Measurements from ENCODE around the gene CDC45. TPM values are rescaled to one million over a fixed set of nuclear protein-coding genes. Genes with fewer than 3 reads are reported as not detected.

Gene CDC45
- total RNA-seq, 1 experiment from 2014 or later: 29.1 TPM

GRCh38 chr22:19430890-19431541, 48.7 kb upstream of the CDC45 start:
- ChIA-PET POLR2A (ENCODE audit: unreplicated experiment) (interaction anchor here (0.7 kb wide), 1 partner anchor 248 kb away, joined by 3 read pairs; no protein-coding TSS in a partner anchor), CTCF (no interaction called here)
- Histone ChIP-seq H3K9me3 (ENCODE audit: insufficient read depth, low read depth) (no peaks in the 10 kb centered on the region), H3K4me2 (peak overlapping the region; percentile 86), H3K79me2 (ENCODE audit: low read depth) (peaks cover 51% of the 10 kb centered on the region), H3K4me3 (peak overlapping the region; percentile 73), H3K4me1 (replicated peaks; ENCODE audit: insufficient read depth) (peaks cover 8% of the 10 kb centered on the region), H2AFZ (peak overlapping the region; percentile 71), H3F3A (ENCODE audit: insufficient read depth, low read depth) (no peaks in the 10 kb centered on the region), H3K36me3 (ENCODE audit: low read depth) (no peaks in the 10 kb centered on the region), H3K27ac (no peak overlapping the region), H3K9me2 (ENCODE audit: insufficient read depth) (no peaks in the 10 kb centered on the region), H4K20me1 (ENCODE audit: insufficient read depth) (peaks cover 22% of the 10 kb centered on the region; the same call in 1 of the 2 replicates), H3K27me3 (ENCODE audit: insufficient read depth, low read depth) (no peaks in the 10 kb centered on the region)
- intact Hi-C loops (cut with micrococcal nuclease; ENCODE audit: unreplicated experiment): no loop called here
- TF ChIP-seq, protein P1, sequence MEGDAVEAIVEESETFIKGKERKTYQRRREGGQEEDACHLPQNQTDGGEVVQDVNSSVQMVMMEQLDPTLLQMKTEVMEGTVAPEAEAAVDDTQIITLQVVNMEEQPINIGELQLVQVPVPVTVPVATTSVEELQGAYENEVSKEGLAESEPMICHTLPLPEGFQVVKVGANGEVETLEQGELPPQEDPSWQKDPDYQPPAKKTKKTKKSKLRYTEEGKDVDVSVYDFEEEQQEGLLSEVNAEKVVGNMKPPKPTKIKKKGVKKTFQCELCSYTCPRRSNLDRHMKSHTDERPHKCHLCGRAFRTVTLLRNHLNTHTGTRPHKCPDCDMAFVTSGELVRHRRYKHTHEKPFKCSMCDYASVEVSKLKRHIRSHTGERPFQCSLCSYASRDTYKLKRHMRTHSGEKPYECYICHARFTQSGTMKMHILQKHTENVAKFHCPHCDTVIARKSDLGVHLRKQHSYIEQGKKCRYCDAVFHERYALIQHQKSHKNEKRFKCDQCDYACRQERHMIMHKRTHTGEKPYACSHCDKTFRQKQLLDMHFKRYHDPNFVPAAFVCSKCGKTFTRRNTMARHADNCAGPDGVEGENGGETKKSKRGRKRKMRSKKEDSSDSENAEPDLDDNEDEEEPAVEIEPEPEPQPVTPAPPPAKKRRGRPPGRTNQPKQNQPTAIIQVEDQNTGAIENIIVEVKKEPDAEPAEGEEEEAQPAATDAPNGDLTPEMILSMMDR (conservative IDR thresholded peaks at IDR 0.05): no peak
- no peak for TF ChIP-seq EZH2 (IDR thresholded peaks at IDR 0.05; ENCODE audit: low read depth)
- DNase-seq: peak in 1 of 2 experiments; percentile 6
- no TSS peak for BruUV-seq (replicated peaks)

GRCh38 chr22:19431649-19432132, 48.0 kb upstream of the CDC45 start, which contains the start of gene HIRA:
HIRA (minus strand) TSS chr22:19431733; CDS start chr22:19431476, 257 bp downstream.
- intact Hi-C loops (cut with micrococcal nuclease; ENCODE audit: unreplicated experiment): loop anchor here (2.0 kb wide), 1 partner anchor 253 kb away; the partner anchor contains the start of gene SLC25A1
- Histone ChIP-seq H3K4me1 (replicated peaks; ENCODE audit: insufficient read depth) (peaks cover 8% of the 10 kb centered on the region), H3K9me2 (ENCODE audit: insufficient read depth) (no peaks in the 10 kb centered on the region), H3K4me3 (peak within 1 kb of the TSS; percentile 97), H3K27ac (peak within 1 kb of the TSS; percentile 63; the same call in 1 of the 2 replicates), H3K27me3 (ENCODE audit: insufficient read depth, low read depth) (no peaks in the 10 kb centered on the region), H3K9me3 (ENCODE audit: insufficient read depth, low read depth) (no peaks in the 10 kb centered on the region), H4K20me1 (ENCODE audit: insufficient read depth) (peaks cover 22% of the 10 kb centered on the region; the same call in 1 of the 2 replicates), H2AFZ (peak within 1 kb of the TSS; percentile 88), H3K36me3 (ENCODE audit: low read depth) (no peaks in the 10 kb centered on the region), H3K79me2 (ENCODE audit: low read depth) (peaks cover 46% of the 10 kb centered on the region), H3K4me2 (peak within 1 kb of the TSS; percentile 86), H3F3A (ENCODE audit: insufficient read depth, low read depth) (no peaks in the 10 kb centered on the region)
- peak; percentile 60 to 75 for DNase-seq
- ChIA-PET CTCF (no interaction called here), POLR2A (ENCODE audit: unreplicated experiment) (interaction anchor here (0.7 kb wide), 1 partner anchor 249 kb away, joined by 3 read pairs; no protein-coding TSS in a partner anchor)
- no peak for TF ChIP-seq EZH2 (IDR thresholded peaks at IDR 0.05; ENCODE audit: low read depth)
- TF ChIP-seq, protein P1 (conservative IDR thresholded peaks at IDR 0.05): no peak
- BruUV-seq (replicated peaks): no TSS peak

GRCh38 chr22:19432133-19432851, 47.4 kb upstream of the CDC45 start, which contains the start of gene MRPL40:
MRPL40 (plus strand) TSS chr22:19432545; CDS start chr22:19432555, 10 bp downstream.
- Histone ChIP-seq H3K4me3 (peak within 1 kb of the TSS; percentile 97), H3K9me2 (ENCODE audit: insufficient read depth) (no peaks in the 10 kb centered on the region), H3K9me3 (ENCODE audit: insufficient read depth, low read depth) (no peaks in the 10 kb centered on the region), H3K27me3 (ENCODE audit: insufficient read depth, low read depth) (no peaks in the 10 kb centered on the region), H3K79me2 (ENCODE audit: low read depth) (peaks cover 40% of the 10 kb centered on the region), H3K4me1 (replicated peaks; ENCODE audit: insufficient read depth) (peaks cover 8% of the 10 kb centered on the region), H3F3A (ENCODE audit: insufficient read depth, low read depth) (no peaks in the 10 kb centered on the region), H3K27ac (peak within 1 kb of the TSS; percentile 63; the same call in 1 of the 2 replicates), H3K36me3 (ENCODE audit: low read depth) (no peaks in the 10 kb centered on the region), H2AFZ (peak within 1 kb of the TSS; percentile 88), H3K4me2 (peak within 1 kb of the TSS; percentile 79), H4K20me1 (ENCODE audit: insufficient read depth) (peaks cover 18% of the 10 kb centered on the region; the same call in 1 of the 2 replicates)
- peak; percentile 70 to 87 for DNase-seq
- intact Hi-C loops (cut with micrococcal nuclease; ENCODE audit: unreplicated experiment): loop anchor here (2.0 kb wide), 1 partner anchor 253 kb away; the partner anchor contains the start of gene SLC25A1
- POLR2A ChIA-PET (ENCODE audit: unreplicated experiment): interaction anchor here (0.7 kb wide), 1 partner anchor 249 kb away, joined by 3 read pairs; no protein-coding TSS in a partner anchor
- BruUV-seq (replicated peaks): no TSS peak
- TF ChIP-seq, protein P1 (conservative IDR thresholded peaks at IDR 0.05): no peak
- CTCF ChIA-PET: no interaction called here
